Stimulated activated CD8-positive, alpha-beta memory T cell treated with anti-CD3 and anti-CD28 coated beads, Interleukin-4, amount 100 ng/mL, for 24 hours (primary cell): Measurements from ENCODE around the gene RAP1A.
"Not testable (repeated sequence)": the region's sequence is repeated elsewhere in the genome, so short reads cannot be mapped to it uniquely, and the experiment has no call there.

ENCODE experiments used
- DNase-seq: peaks from one replicate; pipeline ENCODE4 v3.0.0-alpha.2; 2020; ENCODE audit warnings: low read depth

Gene RAP1A

GRCh38 chr1:111630567-111630966 is 11.0 kb downstream of the RAP1A start:
- DNase-seq = no peak

GRCh38 chr1:111631502-111631901 is 11.9 kb downstream of the RAP1A start:
- DNase-seq = no peak

- DNase-seq = not testable (repeated sequence)
Observed at GRCh38 chr1:111632771-111633170, 13.2 kb downstream of the RAP1A start.

GRCh38 chr1:111633736-111634247 is 14.2 kb downstream of the RAP1A start:
- DNase-seq = no peak

- DNase-seq = no peak
Observed at GRCh38 chr1:111635324-111636009, 15.9 kb downstream of the RAP1A start.

- DNase-seq = no peak
Observed at GRCh38 chr1:111638320-111638719, 18.7 kb downstream of the RAP1A start.

GRCh38 chr1:111639602-111640198 is 20.1 kb downstream of the RAP1A start:
- DNase-seq = no peak

GRCh38 chr1:111643097-111643496 is 23.5 kb downstream of the RAP1A start:
- DNase-seq = no peak

- DNase-seq = no peak
Observed at GRCh38 chr1:111643696-111644095, 24.1 kb downstream of the RAP1A start.

GRCh38 chr1:111644506-111644905 is 24.9 kb downstream of the RAP1A start:
- DNase-seq = no peak

- DNase-seq = no peak
Observed at GRCh38 chr1:111647736-111648135, 28.1 kb downstream of the RAP1A start.

- no peak for DNase-seq
Observed at GRCh38 chr1:111648806-111649205, 29.2 kb downstream of the RAP1A start.

- no peak for DNase-seq
Observed at GRCh38 chr1:111649227-111649626, 29.6 kb downstream of the RAP1A start.

GRCh38 chr1:111649648-111650047 is 30.1 kb downstream of the RAP1A start:
- DNase-seq = no peak

- DNase-seq = no peak
Observed at GRCh38 chr1:111653709-111654108, 34.1 kb downstream of the RAP1A start.

GRCh38 chr1:111654839-111655238 is 35.2 kb downstream of the RAP1A start:
- DNase-seq = no peak

GRCh38 chr1:111656086-111657017 is 36.8 kb downstream of the RAP1A start:
- DNase-seq = no peak

- no peak for DNase-seq
Observed at GRCh38 chr1:111658622-111659021, 39.0 kb downstream of the RAP1A start.

GRCh38 chr1:111660204-111661150 is 40.9 kb downstream of the RAP1A start:
- no peak for DNase-seq

- DNase-seq = no peak
Observed at GRCh38 chr1:111664652-111665051, 45.1 kb downstream of the RAP1A start.

- DNase-seq = no peak
Observed at GRCh38 chr1:111665497-111665896, 45.9 kb downstream of the RAP1A start.
